ENCODE data around the gene B9D1.

B9D1 gene

GRCh38 chr17:19317359-19318095 is 45.0 kb downstream of the B9D1 start:
- ChIA-PET CTCF (interaction anchor here (0.6 to 0.8 kb wide), 2 partner anchors 12 to 14 kb away, joined by 4 read pairs; no protein-coding TSS in a partner anchor), POLR2A (no interaction called here)
- no peak for TF ChIP-seq LEF1 (IDR thresholded peaks at IDR 0.05; ENCODE audit: borderline replicate concordance)
- no peak for TF ChIP-seq ZNF384 (IDR thresholded peaks at IDR 0.05)
- TF ChIP-seq CTBP1 (IDR thresholded peaks at IDR 0.05; ENCODE audit: borderline replicate concordance) = no peak
- TF ChIP-seq NFRKB (IDR thresholded peaks at IDR 0.05) = no peak
- TF ChIP-seq FOXK2 (IDR thresholded peaks at IDR 0.05) = no peak
- no peak for TF ChIP-seq SP1 (IDR thresholded peaks at IDR 0.05)
- no peak for TF ChIP-seq TARDBP (IDR thresholded peaks at IDR 0.05)
- no peak for TF ChIP-seq BHLHE40 (IDR thresholded peaks at IDR 0.05; ENCODE audit: borderline replicate concordance)
- TF ChIP-seq FOXM1 (IDR thresholded peaks at IDR 0.05; ENCODE audit: borderline replicate concordance) = no peak
- peak; percentile 56 for DNase-seq (ENCODE audit: extremely low spot score)

DNA sequence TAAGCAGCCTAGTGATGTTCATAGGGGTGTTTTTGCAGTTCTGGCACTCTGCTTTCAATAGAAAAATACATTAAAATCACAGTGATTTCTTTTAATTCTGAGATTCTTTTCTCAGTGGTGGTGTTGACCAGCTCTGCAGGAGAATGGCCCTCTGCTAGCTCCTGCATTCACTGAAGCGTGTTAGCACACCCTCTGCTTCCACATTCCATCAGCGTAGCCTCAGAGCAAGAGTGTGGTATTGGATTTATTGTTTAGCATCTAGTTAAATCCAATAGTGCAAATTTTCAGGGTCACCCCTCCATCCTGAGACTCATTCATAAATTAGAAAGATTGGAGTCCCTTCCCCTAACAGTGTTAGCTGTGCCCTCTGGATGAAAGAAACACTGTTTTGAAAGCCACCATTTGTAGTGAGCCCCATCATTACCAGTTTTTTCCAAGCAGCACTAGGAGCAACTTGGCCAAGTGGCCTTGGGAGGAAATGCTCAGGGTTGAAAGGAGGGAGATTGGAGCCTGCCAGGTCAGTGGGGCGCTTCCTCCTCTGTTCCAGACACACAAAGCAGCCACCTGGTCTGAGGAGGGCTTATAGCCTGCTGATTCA is 45.7 kb downstream of the B9D1 start:
- ChIA-PET CTCF (interaction anchor here (0.7 kb wide), 1 partner anchor 22 kb away, joined by 3 read pairs; no protein-coding TSS in a partner anchor), POLR2A (no interaction called here)
- no peak for TF ChIP-seq NFRKB (IDR thresholded peaks at IDR 0.05)
- no peak for TF ChIP-seq ELF4 (IDR thresholded peaks at IDR 0.05)
- no peak for TF ChIP-seq SUZ12 (IDR thresholded peaks at IDR 0.05)
- no peak for TF ChIP-seq FOXK2 (IDR thresholded peaks at IDR 0.05)
- no peak for TF ChIP-seq TARDBP (IDR thresholded peaks at IDR 0.05)
- TF ChIP-seq ZNF384 (IDR thresholded peaks at IDR 0.05) = no peak
- no peak for TF ChIP-seq BHLHE40 (IDR thresholded peaks at IDR 0.05; ENCODE audit: borderline replicate concordance)
- no peak for TF ChIP-seq ARNT (IDR thresholded peaks at IDR 0.05)
- TF ChIP-seq LEF1 (IDR thresholded peaks at IDR 0.05; ENCODE audit: borderline replicate concordance) = no peak
- TF ChIP-seq HDGF (IDR thresholded peaks at IDR 0.05; ENCODE audit: borderline replicate concordance) = no peak
- TF ChIP-seq PKNOX1 (IDR thresholded peaks at IDR 0.05) = no peak
- TF ChIP-seq FOXM1 (IDR thresholded peaks at IDR 0.05; ENCODE audit: borderline replicate concordance) = no peak
- DNase-seq (ENCODE audit: extremely low spot score) = no peak

- ChIA-PET POLR2A (no interaction called here), CTCF (no interaction called here)
- TF ChIP-seq FOXM1 (IDR thresholded peaks at IDR 0.05; ENCODE audit: borderline replicate concordance) = no peak
- no peak for TF ChIP-seq CTBP1 (IDR thresholded peaks at IDR 0.05; ENCODE audit: borderline replicate concordance)
- no peak for TF ChIP-seq FOXA1 (IDR thresholded peaks at IDR 0.05)
- TF ChIP-seq ZNF384 (IDR thresholded peaks at IDR 0.05) = no peak
- no peak for TF ChIP-seq ARNT (IDR thresholded peaks at IDR 0.05)
- no peak for TF ChIP-seq PKNOX1 (IDR thresholded peaks at IDR 0.05)
- no peak for TF ChIP-seq FOXK2 (IDR thresholded peaks at IDR 0.05)
- TF ChIP-seq BHLHE40 (IDR thresholded peaks at IDR 0.05; ENCODE audit: borderline replicate concordance) = no peak
- TF ChIP-seq TARDBP (IDR thresholded peaks at IDR 0.05) = no peak
- no peak for TF ChIP-seq SUZ12 (IDR thresholded peaks at IDR 0.05)
- TF ChIP-seq SP1 (IDR thresholded peaks at IDR 0.05) = no peak
- TF ChIP-seq HDGF (IDR thresholded peaks at IDR 0.05; ENCODE audit: borderline replicate concordance) = no peak
- no peak for TF ChIP-seq LEF1 (IDR thresholded peaks at IDR 0.05; ENCODE audit: borderline replicate concordance)
- TF ChIP-seq NFRKB (IDR thresholded peaks at IDR 0.05) = no peak
- no peak for TF ChIP-seq ELF4 (IDR thresholded peaks at IDR 0.05)
- no peak for TF ChIP-seq L3MBTL2 (conservative IDR thresholded peaks at IDR 0.05)
- DNase-seq (ENCODE audit: extremely low spot score) = no peak
These were observed 47.4 kb downstream of the B9D1 start for GRCh38 chr17:19315104-19315503.

GRCh38 chr17:19313746-19314651 is 48.5 kb downstream of the B9D1 start:
- TF ChIP-seq ZNF384 (IDR thresholded peaks at IDR 0.05) = no peak
- no peak for TF ChIP-seq L3MBTL2 (conservative IDR thresholded peaks at IDR 0.05)
- no peak for TF ChIP-seq HDGF (IDR thresholded peaks at IDR 0.05; ENCODE audit: borderline replicate concordance)
- no peak for TF ChIP-seq FOXM1 (IDR thresholded peaks at IDR 0.05; ENCODE audit: borderline replicate concordance)
- TF ChIP-seq FOXK2 (IDR thresholded peaks at IDR 0.05) = no peak
- TF ChIP-seq SP1 (IDR thresholded peaks at IDR 0.05) = no peak
- TF ChIP-seq TARDBP (IDR thresholded peaks at IDR 0.05) = no peak
- no peak for TF ChIP-seq LEF1 (IDR thresholded peaks at IDR 0.05; ENCODE audit: borderline replicate concordance)
- no peak for TF ChIP-seq ELF4 (IDR thresholded peaks at IDR 0.05)
- TF ChIP-seq ARNT (IDR thresholded peaks at IDR 0.05) = no peak
- TF ChIP-seq CTBP1 (IDR thresholded peaks at IDR 0.05; ENCODE audit: borderline replicate concordance) = no peak
- no peak for TF ChIP-seq SUZ12 (IDR thresholded peaks at IDR 0.05)
- TF ChIP-seq BHLHE40 (IDR thresholded peaks at IDR 0.05; ENCODE audit: borderline replicate concordance) = no peak
- no peak for TF ChIP-seq NFRKB (IDR thresholded peaks at IDR 0.05)
- TF ChIP-seq PKNOX1 (IDR thresholded peaks at IDR 0.05) = no peak
- no peak for TF ChIP-seq FOXA1 (IDR thresholded peaks at IDR 0.05)
- no peak for DNase-seq (ENCODE audit: extremely low spot score)
- ChIA-PET POLR2A (no interaction called here), CTCF (no interaction called here)
